IMR-90 (cell line): ENCODE data around the gene AVPR2. TPM values are rescaled to one million over a fixed set of nuclear protein-coding genes. Genes with fewer than 3 reads are reported as not detected.

Experiments
- ATAC-seq: fragments of 200-7000 bp; cut with Tn5 transposase; 2 replicates; pipeline ENCODE4 v1.9.1; 2020; ENCODE audit warnings: low read depth, mild to moderate bottlenecking, moderate library complexity
- BruUV-seq: library from RNA; stranded (reverse); fragments of 400-500 nt; replicated peaks from 2 replicates; lab custom pipeline; 2021; lab: Mats Ljungman, UMichigan
- CTCF ChIA-PET: fragments of 300-600 bp; formaldehyde crosslinking; extraction: SDS; loops from one replicate; lab custom pipeline; 2021; ENCODE audit warnings: antibody characterized with exemption; lab: Yijun Ruan, JAX
- POLR2A ChIA-PET: fragments of 300-600 bp; sonication (Branson Sonifier 250); formaldehyde crosslinking; loops from one replicate; lab custom pipeline; 2022; ENCODE audit warnings: antibody characterized with exemption; ENCODE audit not compliant: unreplicated experiment; lab: Charles Lee
- DNase-seq: peaks from one replicate; pipeline ENCODE4 v3.0.0; 2013
- H2AFZ ChIP-seq: replicated peaks from 2 replicates; pipeline ENCODE3; 2013; ENCODE audit warnings: low read length, mild to moderate bottlenecking; ENCODE audit not compliant: poor library complexity
- H2AK5ac ChIP-seq: 2 replicates; pipeline ENCODE4 v1.6.1; 2013; ENCODE audit warnings: low read depth, low read length, inconsistent platforms
- H2AK9ac ChIP-seq: replicated peaks from 2 replicates; pipeline ENCODE3; 2013; ENCODE audit warnings: mild to moderate bottlenecking, low read depth, low read length, moderate library complexity; ENCODE audit not compliant: poor library complexity
- H2BK120ac ChIP-seq: 2 replicates; pipeline ENCODE4 v1.6.1; 2013; ENCODE audit warnings: low read depth, low read length, inconsistent platforms
- H2BK15ac ChIP-seq: 3 replicates; pipeline ENCODE4 v1.6.1; 2013; ENCODE audit warnings: low read depth, low read length, inconsistent platforms
- H2BK20ac ChIP-seq: 2 replicates; pipeline ENCODE4 v1.6.1; 2013; ENCODE audit warnings: low read depth, mild to moderate bottlenecking, inconsistent platforms, low read length, moderate library complexity
- H2BK5ac ChIP-seq: 2 replicates; pipeline ENCODE4 v1.6.1; 2013; ENCODE audit warnings: mild to moderate bottlenecking, low read depth, low read length, inconsistent platforms; ENCODE audit not compliant: poor library complexity, severe bottlenecking
- H3K14ac ChIP-seq: replicated peaks from 2 replicates; pipeline ENCODE4 v1.6.1; 2013; ENCODE audit warnings: low read depth, low read length, inconsistent platforms
- H3K18ac ChIP-seq: 2 replicates; pipeline ENCODE4 v1.6.1; 2013; ENCODE audit warnings: low read depth, low read length, control low read depth
- H3K23ac ChIP-seq: 2 replicates; pipeline ENCODE4 v1.6.1; 2013; ENCODE audit warnings: low read depth, low read length, inconsistent platforms
- H3K27ac ChIP-seq: 2 replicates; pipeline ENCODE4 v1.5.1; 2013; ENCODE audit warnings: mild to moderate bottlenecking, control low read depth, low read length; ENCODE audit not compliant: insufficient read depth
- H3K27me3 ChIP-seq: 2 replicates; pipeline ENCODE4 v1.6.1; 2013; ENCODE audit warnings: low read length; ENCODE audit not compliant: control insufficient read depth, insufficient read depth
- H3K36me3 ChIP-seq: 2 replicates; pipeline ENCODE4 v1.6.1; 2013; ENCODE audit warnings: low read length, mixed read lengths; ENCODE audit not compliant: control insufficient read depth, insufficient read depth
- H3K4ac ChIP-seq: 2 replicates; pipeline ENCODE4 v1.6.1; 2013; ENCODE audit warnings: low read depth, low read length, inconsistent platforms
- H3K4me1 ChIP-seq: 2 replicates; pipeline ENCODE4 v1.6.1; 2013; ENCODE audit warnings: low read length, mixed read lengths; ENCODE audit not compliant: control insufficient read depth, insufficient read depth
- H3K4me2 ChIP-seq: 2 replicates; pipeline ENCODE4 v1.6.1; 2013; ENCODE audit warnings: low read depth, mild to moderate bottlenecking, control low read depth, low read length, moderate library complexity
- H3K4me3 ChIP-seq: 2 replicates; pipeline ENCODE4 v1.5.1; 2013; ENCODE audit warnings: low read depth, mild to moderate bottlenecking, control low read depth, low read length, moderate library complexity; ENCODE audit not compliant: insufficient read depth
- H3K56ac ChIP-seq: 2 replicates; pipeline ENCODE4 v1.6.1; 2013; ENCODE audit warnings: low read length, inconsistent platforms; ENCODE audit not compliant: insufficient read depth; ENCODE audit errors: extremely low read depth
- H3K79me1 ChIP-seq, 2 experiments: 2 replicates each; pipeline ENCODE4 v1.6.1; 2013; ENCODE audit warnings: low read length in 2 of 2, inconsistent platforms in 1 of 2, low read depth in 1 of 2
- H3K9ac ChIP-seq: 2 replicates; pipeline ENCODE4 v1.6.1; 2013; ENCODE audit warnings: low read depth, low read length, control low read depth
- H3K9me1 ChIP-seq: 2 replicates; pipeline ENCODE4 v1.6.1; 2013; ENCODE audit warnings: low read length, inconsistent platforms; ENCODE audit not compliant: insufficient read depth
- H3K9me3 ChIP-seq: 2 replicates; pipeline ENCODE4 v1.6.1; 2013; ENCODE audit warnings: low read length; ENCODE audit not compliant: control insufficient read depth, insufficient read depth
- H4K20me1 ChIP-seq: 2 replicates; pipeline ENCODE4 v1.6.1; 2013; ENCODE audit warnings: low read length, inconsistent platforms; ENCODE audit not compliant: insufficient read depth
- H4K5ac ChIP-seq: 2 replicates; pipeline ENCODE4 v1.6.1; 2013; ENCODE audit warnings: mild to moderate bottlenecking, low read depth, low read length, control low read depth
- H4K8ac ChIP-seq, 2 experiments: 2 replicates each; pipeline ENCODE4 v1.6.1; 2013; ENCODE audit warnings: low read depth in 2 of 2, low read length in 2 of 2, control low read depth in 1 of 2, inconsistent platforms in 1 of 2
- H4K91ac ChIP-seq: 2 replicates; pipeline ENCODE4 v1.6.1; 2013; ENCODE audit warnings: low read depth, low read length, inconsistent platforms; ENCODE audit not compliant: insufficient read depth
- FOS ChIP-seq: fragments of 150-350 bp; IDR thresholded peaks from 2 replicates; pipeline ENCODE4 v1.6.1; 2016; ENCODE audit warnings: low read depth, low read length
- NFE2L2 ChIP-seq: fragments of 150-350 bp; IDR thresholded peaks from 2 replicates; pipeline ENCODE4 v1.6.1; 2016; ENCODE audit warnings: low read depth, mild to moderate bottlenecking, low read length
- dilution Hi-C: fragments of 300-500 bp; cut with HindIII; formaldehyde crosslinking; loops from one replicate; pipeline ENCODE4 v1.14.3; 2018; ENCODE audit warnings: low sequenced_read_pairs; ENCODE audit not compliant: unreplicated experiment
- in situ Hi-C: fragments of 300-500 bp; cut with MboI; formaldehyde crosslinking; loops from 3 replicates; pipeline ENCODE4 v1.14.3; 2019; ENCODE audit warnings: low sequenced_read_pairs, inconsistent platforms, mixed read lengths
- intact Hi-C: fragments of 100-400 bp; cut with micrococcal nuclease; formaldehyde crosslinking; loops from 2 replicates; pipeline ENCODE4 v1.10.0; 2022
- polyA plus RNA-seq, 3 experiments: library from polyadenylated mRNA; depleted of rRNA; stranded (reverse); fragments of >200 nt; gene quantifications; 2 replicates each; pipeline ENCODE4 v1.2.3, GENCODE V29; 2012; ENCODE audit warnings: low replicate concordance in 1 of 3
- total RNA-seq: library from RNA; depleted of rRNA; stranded (reverse); fragments of >200 nt; gene quantifications from 2 replicates; pipeline ENCODE4 v1.2.3, GENCODE V29; 2012
- TF ChIP-seq, protein P1 (sequence below): fragments of 150-350 bp; IDR thresholded peaks from 2 replicates; pipeline ENCODE4 v1.6.1; 2017; ENCODE audit warnings: mild to moderate bottlenecking, antibody characterized with exemption, low read length, low read depth

The AVPR2 gene
- total and polyA plus RNA-seq, 2 of the 4 experiments (the other 2 are of a cell fraction), result not detected

DNA sequence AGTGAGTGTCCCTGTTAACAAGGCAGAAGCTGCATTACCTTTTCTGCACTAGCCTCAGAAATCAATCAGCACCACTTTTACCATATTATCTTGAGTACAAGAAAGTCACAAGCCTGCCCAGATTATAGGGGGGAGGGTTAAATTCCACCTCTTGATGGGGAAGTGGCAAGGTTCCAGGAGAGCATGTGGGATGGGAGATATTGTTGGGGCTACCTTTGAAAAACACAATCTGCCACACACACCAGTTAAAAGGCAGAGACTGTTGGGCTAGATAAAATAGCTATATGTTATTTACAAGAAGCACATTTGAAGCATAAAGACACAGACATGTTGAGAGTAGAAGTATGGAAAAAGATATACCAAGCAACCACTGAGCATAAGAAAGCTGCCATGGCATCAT is 6.6 kb upstream of the AVPR2 start:
- H3K79me1 ChIP-seq, result no peaks in the 10 kb centered on the region
- H3K9ac ChIP-seq, result no peak overlapping the region
- H4K8ac ChIP-seq, result no peak overlapping the region
- in situ Hi-C loops (no loop called here), dilution Hi-C loops (no loop called here), intact Hi-C loops (no loop called here)
- DNase-seq (no peak), ATAC-seq (no peak)
- H3K4ac ChIP-seq, result no peak overlapping the region
- H4K91ac ChIP-seq, result no peak overlapping the region
- H3K23ac ChIP-seq, result no peak overlapping the region
- TF ChIP-seq, protein P1, sequence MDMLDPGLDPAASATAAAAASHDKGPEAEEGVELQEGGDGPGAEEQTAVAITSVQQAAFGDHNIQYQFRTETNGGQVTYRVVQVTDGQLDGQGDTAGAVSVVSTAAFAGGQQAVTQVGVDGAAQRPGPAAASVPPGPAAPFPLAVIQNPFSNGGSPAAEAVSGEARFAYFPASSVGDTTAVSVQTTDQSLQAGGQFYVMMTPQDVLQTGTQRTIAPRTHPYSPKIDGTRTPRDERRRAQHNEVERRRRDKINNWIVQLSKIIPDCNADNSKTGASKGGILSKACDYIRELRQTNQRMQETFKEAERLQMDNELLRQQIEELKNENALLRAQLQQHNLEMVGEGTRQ, result no peak
- no peak for TF ChIP-seq FOS
- TF ChIP-seq NFE2L2, result no peak
- H4K5ac ChIP-seq, result no peak overlapping the region
- H3K56ac ChIP-seq, result no peak overlapping the region
- H3K4me1 ChIP-seq, result peaks cover 9% of the 10 kb centered on the region; the same call in 1 of the 2 replicates
- H3K9me3 ChIP-seq, result peaks cover 9% of the 10 kb centered on the region; the same call in 1 of the 2 replicates
- H4K20me1 ChIP-seq, result no peaks in the 10 kb centered on the region; the same call in 1 of the 2 replicates
- no peak overlapping the region for H3K27ac ChIP-seq
- no peak overlapping the region for H2BK15ac ChIP-seq
- H3K27me3 ChIP-seq, result peaks cover 15% of the 10 kb centered on the region
- no peak overlapping the region for H2AK9ac ChIP-seq
- H3K4me2 ChIP-seq, result no peak overlapping the region
- H3K4me3 ChIP-seq, result no peak overlapping the region
- ChIA-PET CTCF (no interaction called here), POLR2A (no interaction called here)
- peaks cover 4% of the 10 kb centered on the region for H3K9me1 ChIP-seq
- no peak overlapping the region for H2AK5ac ChIP-seq
- no TSS peak for BruUV-seq
- H2BK120ac ChIP-seq, result no peak overlapping the region
- H3K18ac ChIP-seq, result no peak overlapping the region
- no peak overlapping the region for H2AFZ ChIP-seq
- no peak overlapping the region for H2BK5ac ChIP-seq
- H3K14ac ChIP-seq, result no peak overlapping the region
- H3K36me3 ChIP-seq, result no peaks in the 10 kb centered on the region
- no peak overlapping the region for H2BK20ac ChIP-seq
